Tibial artery (tissue), 4 donors: ENCODE results near the gene SEC16A.

Experiments
- DNase-seq, 2 donors: peaks; one replicate each; pipeline ENCODE4 v3.0.0-alpha.2; 2019
- H3K27ac ChIP-seq, 2 donors: fragments of 200-600 bp; sonication (generic) in 1 of 2; 1 replicate in 1 of 2; 2 replicates in 1 of 2; pipeline ENCODE4 v1.5.1; 2018 to 2019; ENCODE audit warnings: mild to moderate bottlenecking in 1 of 2
- H3K27me3 ChIP-seq, 2 donors: fragments of 200-600 bp; sonication (generic) in 1 of 2; one replicate each; pipeline versions ENCODE4 v1.5.1 to v1.6.0; 2016 to 2019
- H3K36me3 ChIP-seq, 3 donors: fragments of 200-600 bp; sonication (generic) in 2 of 3; one replicate each; pipeline ENCODE4 v1.5.1; 2016 to 2019; ENCODE audit warnings: mild to moderate bottlenecking in 2 of 3
- H3K4me1 ChIP-seq, 4 donors: fragments of 200-600 bp; sonication (generic) in 2 of 4; 1 replicate in 3 of 4; 2 replicates in 1 of 4; pipeline ENCODE4 v1.5.1; 2016 to 2019
- H3K4me3 ChIP-seq, 2 donors: fragments of 200-600 bp; sonication (generic) in 1 of 2; 1 replicate in 1 of 2; 2 replicates in 1 of 2; pipeline ENCODE4 v1.5.1; 2018 to 2019; ENCODE audit warnings: mild to moderate bottlenecking in 2 of 2
- H3K9me3 ChIP-seq, 3 donors: fragments of 200-600 bp; sonication (generic) in 1 of 3; one replicate each; pipeline ENCODE4 v1.5.1; 2016 to 2019
- intact Hi-C: fragments of 100-400 bp; cut with DNase I; formaldehyde crosslinking; loops from one replicate; pipeline ENCODE4 v1.15.0; 2023; ENCODE audit warnings: low total_unique reads
- TF ChIP-seq, protein P1 (sequence below), 2 experiments: fragments of 200-600 bp in 1 of 2; fragments of 450-650 bp in 1 of 2; IDR thresholded peaks; one replicate each; pipeline ENCODE4 v1.5.1; 2017 to 2019; ENCODE audit warnings: antibody characterized with exemption in 2 of 2, mild to moderate bottlenecking in 1 of 2, moderate library complexity in 1 of 2

The SEC16A gene

DNA sequence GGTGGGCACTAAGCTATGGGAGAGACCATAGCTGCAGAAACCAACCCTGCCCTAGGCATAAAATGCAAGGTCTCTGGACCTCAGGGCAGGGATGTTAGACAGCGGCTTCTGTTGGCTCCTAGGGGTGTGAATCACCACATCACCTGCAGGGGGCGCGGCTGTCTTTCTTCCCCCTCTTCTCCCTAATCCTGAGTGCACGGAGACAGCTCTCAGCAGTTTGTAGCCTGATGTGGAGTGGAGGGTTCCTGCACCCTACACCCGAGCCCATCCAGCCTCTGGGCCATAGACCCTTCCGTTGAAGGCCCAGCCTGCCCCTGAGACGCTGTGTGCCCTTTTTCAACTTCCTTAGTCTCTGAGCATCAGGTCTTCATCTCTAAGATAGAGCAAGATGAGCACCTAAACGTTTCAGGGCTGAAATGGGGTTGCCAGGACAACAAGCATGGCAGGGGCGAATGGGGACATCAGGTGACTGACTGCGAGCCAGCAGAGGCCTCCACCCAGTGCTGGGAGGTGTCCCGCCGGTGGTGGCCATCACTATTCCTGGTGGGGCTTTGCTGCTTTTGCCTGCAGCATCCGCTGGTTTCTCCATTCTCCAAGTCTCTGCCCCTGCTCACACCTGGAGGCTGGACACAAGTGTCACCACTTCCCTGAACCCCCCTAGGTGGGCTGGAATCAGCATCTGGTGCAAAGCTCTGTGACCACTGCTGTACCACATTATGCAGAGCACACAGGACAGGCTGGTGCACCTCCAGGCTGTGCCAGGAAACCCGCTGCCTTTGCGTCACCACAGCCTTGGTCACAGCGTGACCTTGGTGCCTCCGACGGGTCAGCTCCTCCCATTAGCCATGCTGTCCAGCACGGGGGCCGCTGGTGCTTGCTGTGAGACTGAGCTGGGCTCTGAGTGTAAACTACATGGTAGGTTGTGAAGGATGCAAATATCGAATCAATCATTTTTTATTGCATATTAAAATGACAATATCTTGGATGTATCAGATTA, 2.5 kb upstream of the SEC16A start:
- TF ChIP-seq, protein P1, sequence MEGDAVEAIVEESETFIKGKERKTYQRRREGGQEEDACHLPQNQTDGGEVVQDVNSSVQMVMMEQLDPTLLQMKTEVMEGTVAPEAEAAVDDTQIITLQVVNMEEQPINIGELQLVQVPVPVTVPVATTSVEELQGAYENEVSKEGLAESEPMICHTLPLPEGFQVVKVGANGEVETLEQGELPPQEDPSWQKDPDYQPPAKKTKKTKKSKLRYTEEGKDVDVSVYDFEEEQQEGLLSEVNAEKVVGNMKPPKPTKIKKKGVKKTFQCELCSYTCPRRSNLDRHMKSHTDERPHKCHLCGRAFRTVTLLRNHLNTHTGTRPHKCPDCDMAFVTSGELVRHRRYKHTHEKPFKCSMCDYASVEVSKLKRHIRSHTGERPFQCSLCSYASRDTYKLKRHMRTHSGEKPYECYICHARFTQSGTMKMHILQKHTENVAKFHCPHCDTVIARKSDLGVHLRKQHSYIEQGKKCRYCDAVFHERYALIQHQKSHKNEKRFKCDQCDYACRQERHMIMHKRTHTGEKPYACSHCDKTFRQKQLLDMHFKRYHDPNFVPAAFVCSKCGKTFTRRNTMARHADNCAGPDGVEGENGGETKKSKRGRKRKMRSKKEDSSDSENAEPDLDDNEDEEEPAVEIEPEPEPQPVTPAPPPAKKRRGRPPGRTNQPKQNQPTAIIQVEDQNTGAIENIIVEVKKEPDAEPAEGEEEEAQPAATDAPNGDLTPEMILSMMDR (IDR thresholded peaks at IDR 0.05): peak; percentile 82 to 93
- peak; percentile 77 to 88 for DNase-seq
- intact Hi-C loops: no loop called here
- H3K4me1 ChIP-seq: peaks cover 0 to 49% (median 44%) of the 10 kb centered on the region in 4 donors
- H3K36me3 ChIP-seq: no peaks in the 10 kb centered on the region
- no peaks in the 10 kb centered on the region for H3K27me3 ChIP-seq
- H3K4me3 ChIP-seq: no peak overlapping the region
- no peaks in the 10 kb centered on the region for H3K9me3 ChIP-seq
- no peak overlapping the region for H3K27ac ChIP-seq

DNA sequence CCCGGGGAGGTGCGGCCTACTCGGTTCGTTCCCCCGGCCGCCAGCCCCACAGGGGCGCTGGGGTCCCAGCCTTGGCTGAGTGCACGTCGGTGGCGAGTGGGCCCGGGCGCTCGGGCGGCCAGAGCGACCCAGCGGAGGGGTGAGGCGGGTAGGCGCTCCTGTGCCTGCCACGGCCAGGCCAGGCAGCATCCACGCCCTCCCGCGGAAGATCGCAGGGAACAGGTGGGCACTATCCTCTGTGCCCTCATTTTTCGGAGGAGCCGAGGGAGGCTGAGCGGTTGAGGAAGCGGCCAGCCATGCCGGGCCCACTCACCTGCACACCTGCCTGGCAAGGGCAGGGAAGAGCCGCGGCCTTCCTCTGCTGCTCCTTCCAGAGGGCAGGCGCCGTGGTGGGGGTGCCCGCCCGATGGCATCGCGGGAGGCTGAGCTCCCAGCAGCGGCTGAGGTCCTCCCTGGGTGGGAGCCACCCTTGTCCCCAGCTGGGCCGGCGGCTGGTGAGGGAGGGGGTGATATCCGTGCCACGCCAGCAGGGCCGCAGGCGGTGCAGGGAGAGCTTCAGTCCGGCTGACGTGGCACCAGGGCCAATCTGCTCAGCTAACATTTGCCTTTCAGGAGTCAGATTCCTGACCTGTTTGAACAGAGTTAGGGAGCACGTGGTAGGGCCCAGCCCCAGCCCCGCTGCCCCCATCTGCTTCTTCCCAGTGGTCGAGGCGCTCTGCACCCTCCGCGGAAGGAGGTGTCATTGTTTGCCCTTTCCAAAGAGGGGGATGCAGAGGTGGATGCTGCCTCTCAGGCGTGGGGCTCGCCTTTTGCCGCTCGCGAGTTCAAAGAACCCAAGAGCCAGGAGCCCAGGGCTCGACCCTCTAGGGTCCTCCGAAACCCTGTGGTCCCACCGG, 1.6 kb upstream of the SEC16A start:
- Histone ChIP-seq H3K4me1 (peaks cover 0 to 52% (median 44%) of the 10 kb centered on the region in 4 donors), H3K9me3 (no peaks in the 10 kb centered on the region), H3K4me3 (peak overlapping the region; percentile 54 to 98), H3K36me3 (peaks cover 0 to 9% (median 0%) of the 10 kb centered on the region in 3 donors), H3K27me3 (no peaks in the 10 kb centered on the region), H3K27ac (peak overlapping the region; percentile 96 to 99)
- TF ChIP-seq, protein P1 (IDR thresholded peaks at IDR 0.05): no peak
- intact Hi-C loops: no loop called here
- peak; percentile 33 to 77 for DNase-seq

DNA sequence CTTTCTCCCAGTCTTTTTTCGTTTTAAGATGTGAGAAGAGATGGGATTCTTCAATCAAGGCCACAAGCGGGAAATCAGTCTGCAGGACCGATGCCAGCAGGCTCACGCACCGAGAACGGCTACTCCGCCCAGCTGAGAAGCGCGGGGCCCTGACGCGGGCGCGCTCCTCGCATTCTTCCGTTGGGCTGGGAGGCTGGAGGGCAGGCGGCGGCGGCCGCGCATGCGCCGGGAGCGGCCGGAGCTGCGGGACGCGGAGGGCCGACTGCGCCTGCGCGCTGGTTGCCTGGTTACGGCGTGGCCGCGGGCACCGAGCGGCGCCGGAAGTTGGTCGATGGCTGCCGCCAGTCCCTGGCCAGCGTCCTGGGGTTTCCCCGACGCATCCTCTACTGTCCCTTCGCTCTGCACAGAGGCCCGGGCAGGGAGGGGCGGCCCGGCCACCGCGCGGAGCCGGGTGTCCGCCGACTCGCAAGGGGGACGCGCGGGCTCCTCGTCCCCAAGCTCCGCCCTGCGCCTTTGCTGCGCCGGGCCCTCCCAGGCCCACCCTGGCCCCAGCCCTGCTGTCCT, 831 bp upstream of the SEC16A start:
- no peaks in the 10 kb centered on the region for H3K27me3 ChIP-seq
- intact Hi-C loops: no loop called here
- peak; percentile 84 to 95 for DNase-seq

DNA sequence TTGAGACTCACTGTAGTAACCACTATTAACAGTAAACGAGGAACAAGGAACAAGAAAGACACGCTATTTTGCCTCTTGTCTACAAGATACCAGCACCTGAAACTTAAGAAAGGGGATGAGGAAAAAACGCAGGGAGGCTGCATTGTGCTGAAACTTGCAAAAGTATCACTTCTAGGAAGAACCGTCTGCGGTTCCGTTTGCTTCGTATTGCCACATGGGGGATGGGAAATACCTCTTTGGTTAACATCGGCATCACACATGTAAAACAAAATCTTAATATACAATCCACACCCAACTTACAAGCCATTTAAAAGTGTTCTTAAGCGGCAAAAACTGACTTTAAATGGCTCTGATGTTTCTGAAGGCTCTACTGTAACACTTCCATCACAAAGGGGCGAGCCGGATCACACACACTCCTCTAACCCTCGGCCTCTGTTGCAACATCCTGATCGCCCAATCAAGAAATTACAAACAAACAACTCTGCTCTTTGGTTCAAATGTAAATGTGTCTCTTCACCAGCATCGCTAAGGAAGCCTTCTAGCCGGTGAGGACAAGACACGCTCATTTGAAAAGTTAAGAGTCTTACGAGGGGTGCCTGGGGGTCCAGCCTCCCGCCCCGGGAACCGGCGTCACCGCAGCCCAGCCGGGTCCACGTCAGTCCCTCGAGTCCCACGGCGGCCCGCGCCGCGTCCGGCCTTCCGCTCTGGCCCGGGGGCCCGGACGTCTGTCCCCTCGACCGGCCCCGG, 621 bp downstream of the SEC16A start:
- peak in 1 of 2 donors; percentile 49 for DNase-seq
- H3K4me1 ChIP-seq: peaks cover 0 to 38% (median 28%) of the 10 kb centered on the region in 4 donors

More for the DNA sequence above, 831 bp upstream of the SEC16A start:
- Histone ChIP-seq H3K9me3 (no peaks in the 10 kb centered on the region), H3K27ac (peak overlapping the region; percentile 96 to 99), H3K36me3 (peaks cover 0 to 14% (median 0%) of the 10 kb centered on the region in 3 donors), H3K4me1 (peaks cover 0 to 50% (median 42%) of the 10 kb centered on the region in 4 donors), H3K4me3 (peak overlapping the region; percentile 54 to 98)
- TF ChIP-seq, protein P1 (IDR thresholded peaks at IDR 0.05): peak in 1 of 2 experiments; percentile 7

More for the DNA sequence above, 621 bp downstream of the SEC16A start:
- Histone ChIP-seq H3K27me3 (no peaks in the 10 kb centered on the region), H3K9me3 (no peaks in the 10 kb centered on the region), H3K27ac (peak overlapping the region; percentile 96 to 99), H3K4me3 (peak overlapping the region; percentile 83 to 98), H3K36me3 (peaks cover 2 to 26% (median 8%) of the 10 kb centered on the region in 3 donors)
- TF ChIP-seq, protein P1 (IDR thresholded peaks at IDR 0.05): no peak
- intact Hi-C loops: no loop called here
